H1 (cell line): ENCODE data around the gene MPRIP. TPM values are rescaled to one million over a fixed set of nuclear protein-coding genes. Genes with fewer than 3 reads are reported as not detected.

ENCODE experiments used
- CTCF ChIA-PET: fragments of 300-600 bp; sonication (Branson Sonifier 250); formaldehyde crosslinking; loops from one replicate; lab custom pipeline; 2021; ENCODE audit not compliant: partially characterized antibody; lab: Charles Lee
- POLR2A ChIA-PET: fragments of 300-600 bp; sonication (Branson Sonifier 250); formaldehyde crosslinking; loops from one replicate; lab custom pipeline; 2021; ENCODE audit warnings: inconsistent platforms; ENCODE audit not compliant: partially characterized antibody; lab: Charles Lee
- DNase-seq, 2 experiments: peaks; one replicate each; pipeline versions ENCODE4 v3.0.0 to v3.0.0-alpha.2; 2010 to 2022; ENCODE audit warnings: low spot score in 2 of 2, low read depth in 1 of 2, mixed read lengths in 1 of 2
- FAIRE-seq: peaks from 2 replicates; lab custom pipeline; 2011; peaks lifted over from hg19 to GRCh38; lab: Jason Lieb, UNC
- H2AFZ ChIP-seq: 2 replicates; pipeline ENCODE4 v1.8.1; 2012; ENCODE audit warnings: low read length, inconsistent platforms
- H2AK5ac ChIP-seq: 2 replicates; pipeline ENCODE4 v1.6.1; 2013; ENCODE audit warnings: low read depth, low read length
- H2BK120ac ChIP-seq: replicated peaks from 2 replicates; pipeline ENCODE3; 2013; ENCODE audit warnings: low read depth, low read length, inconsistent platforms
- H2BK12ac ChIP-seq: 2 replicates; pipeline ENCODE4 v1.6.1; 2013; ENCODE audit warnings: low read depth, low read length
- H2BK15ac ChIP-seq: 2 replicates; pipeline ENCODE4 v1.6.1; 2013; ENCODE audit warnings: low read length
- H2BK20ac ChIP-seq: 2 replicates; pipeline ENCODE4 v1.6.1; 2013; ENCODE audit warnings: low read length
- H2BK5ac ChIP-seq: 2 replicates; pipeline ENCODE4 v1.6.1; 2013; ENCODE audit warnings: low read depth, low read length
- H3K14ac ChIP-seq: 2 replicates; pipeline ENCODE4 v1.6.1; 2013; ENCODE audit warnings: inconsistent platforms; ENCODE audit not compliant: insufficient read length
- H3K18ac ChIP-seq: 2 replicates; pipeline ENCODE4 v1.6.1; 2013; ENCODE audit warnings: low read length; ENCODE audit errors: extremely low read depth
- H3K23ac ChIP-seq: 2 replicates; pipeline ENCODE4 v1.6.1; 2013; ENCODE audit warnings: inconsistent platforms; ENCODE audit not compliant: insufficient read length
- H3K23me2 ChIP-seq: 2 replicates; pipeline ENCODE4 v1.6.1; 2013; ENCODE audit warnings: low read depth, low read length
- H3K27ac ChIP-seq: 2 replicates; pipeline ENCODE4 v1.6.1; 2011; ENCODE audit warnings: low read depth, low read length, inconsistent platforms
- H3K27me3 ChIP-seq, 4 experiments: replicated peaks in 1 of 4; 1 replicate in 1 of 4; 2 replicates in 3 of 4; pipeline versions ENCODE4 v1.6.1 to v1.8.1; 2011 to 2013; ENCODE audit warnings: low read length in 3 of 4, mild to moderate bottlenecking in 3 of 4, inconsistent platforms in 2 of 4, mixed read lengths in 2 of 4, moderate library complexity in 1 of 4; ENCODE audit not compliant: control insufficient read depth in 3 of 4, insufficient read depth in 3 of 4; ENCODE audit errors: extremely low read depth in 1 of 4
- H3K36me3 ChIP-seq, 4 experiments: 2 replicates each; pipeline versions ENCODE4 v1.6.1 to v1.8.1; 2011 to 2013; ENCODE audit warnings: mild to moderate bottlenecking in 4 of 4, low read length in 3 of 4, moderate library complexity in 2 of 4, control low read depth in 1 of 4, inconsistent platforms in 1 of 4; ENCODE audit not compliant: insufficient read depth in 4 of 4, control insufficient read depth in 2 of 4
- H3K4ac ChIP-seq: replicated peaks from 2 replicates; pipeline ENCODE3; 2013; ENCODE audit warnings: low read length, low read depth, mixed read lengths, inconsistent platforms; ENCODE audit not compliant: insufficient read length
- H3K4me1 ChIP-seq, 4 experiments: replicated peaks in 1 of 4; 1 replicate in 1 of 4; 2 replicates in 3 of 4; pipeline versions ENCODE4 v1.6.1 to v1.8.1; 2011 to 2013; ENCODE audit warnings: low read length in 3 of 4, inconsistent platforms in 2 of 4, mixed read lengths in 1 of 4; ENCODE audit not compliant: insufficient read depth in 4 of 4, control insufficient read depth in 3 of 4
- H3K4me2 ChIP-seq, 2 experiments: 2 replicates each; pipeline versions ENCODE4 v1.6.1 to v1.8.1; 2011 to 2013; ENCODE audit warnings: low read depth in 2 of 2, low read length in 2 of 2, control low read depth in 1 of 2, inconsistent platforms in 1 of 2, mild to moderate bottlenecking in 1 of 2; ENCODE audit not compliant: insufficient read depth in 1 of 2
- H3K4me3 ChIP-seq, 4 experiments: fragments of 200-600, 300-600 bp in 1 of 4; sonication (generic), shearing (Covaris generic), sonication (Bioruptor Twin) in 1 of 4; 2 replicates each; pipeline versions ENCODE4 v1.5.1 to v1.8.1; 2011 to 2016; ENCODE audit warnings: low read length in 4 of 4, low read depth in 3 of 4, control low read depth in 2 of 4, inconsistent platforms in 2 of 4, mild to moderate bottlenecking in 2 of 4, mixed read lengths in 1 of 4, moderate library complexity in 1 of 4; ENCODE audit not compliant: insufficient read depth in 2 of 4; ENCODE audit errors: extremely low read depth in 1 of 4
- H3K56ac ChIP-seq: replicated peaks from 2 replicates; pipeline ENCODE3; 2013; ENCODE audit warnings: low read depth, mild to moderate bottlenecking, mixed read lengths, low read length, inconsistent platforms; ENCODE audit not compliant: insufficient read length
- H3K79me1 ChIP-seq: 2 replicates; pipeline ENCODE4 v1.6.1; 2013; ENCODE audit warnings: low read depth, low read length, control low read depth
- H3K79me2 ChIP-seq, 2 experiments: 2 replicates each; pipeline versions ENCODE4 v1.6.1 to v1.8.1; 2012 to 2013; ENCODE audit warnings: low read length in 2 of 2, mild to moderate bottlenecking in 2 of 2, inconsistent platforms in 1 of 2; ENCODE audit not compliant: insufficient read depth in 2 of 2, control insufficient read depth in 1 of 2
- H3K9ac ChIP-seq, 4 experiments: replicated peaks in 1 of 4; 1 replicate in 1 of 4; 2 replicates in 3 of 4; pipeline versions ENCODE4 v1.6.1 to v1.8.1; 2011 to 2013; ENCODE audit warnings: low read depth in 3 of 4, low read length in 3 of 4, control low read depth in 2 of 4, mild to moderate bottlenecking in 2 of 4, moderate library complexity in 2 of 4, inconsistent platforms in 1 of 4; ENCODE audit errors: extremely low read depth in 1 of 4
- H3K9me3 ChIP-seq, 2 experiments: 2 replicates each; pipeline versions ENCODE4 v1.6.1 to v1.8.1; 2012 to 2013; ENCODE audit warnings: mild to moderate bottlenecking in 2 of 2, moderate library complexity in 2 of 2, control low read depth in 1 of 2, inconsistent platforms in 1 of 2, low read depth in 1 of 2, low read length in 1 of 2, mixed read lengths in 1 of 2; ENCODE audit not compliant: insufficient read depth in 2 of 2
- H4K20me1 ChIP-seq, 2 experiments: replicated peaks in 1 of 2; 2 replicates each; pipeline versions ENCODE3 to v1.8.1; 2011 to 2013; ENCODE audit warnings: inconsistent platforms in 2 of 2, low read length in 2 of 2, mild to moderate bottlenecking in 1 of 2; ENCODE audit not compliant: insufficient read depth in 2 of 2, control insufficient read depth in 1 of 2
- H4K5ac ChIP-seq: 2 replicates; pipeline ENCODE4 v1.6.1; 2013; ENCODE audit warnings: low read length, low read depth, mixed read lengths, inconsistent platforms; ENCODE audit not compliant: insufficient read length
- H4K8ac ChIP-seq: 2 replicates; pipeline ENCODE4 v1.8.0; 2013; ENCODE audit warnings: mild to moderate bottlenecking, moderate library complexity, low read length, inconsistent platforms; ENCODE audit not compliant: insufficient read depth; ENCODE audit errors: extremely low read depth
- H4K91ac ChIP-seq: replicated peaks from 2 replicates; pipeline ENCODE3; 2013; ENCODE audit warnings: low read length, mixed read lengths, inconsistent platforms; ENCODE audit not compliant: insufficient read length
- ZNF274 ChIP-seq: IDR thresholded peaks from 2 replicates; pipeline ENCODE4 v1.7.0; 2012; ENCODE audit warnings: low read length, borderline replicate concordance; ENCODE audit errors: extremely low read depth
- WGBS, 2 experiments: shearing (Covaris generic) in 1 of 2; methylation state at CpG; one replicate each; pipeline versions ENCODE4 v1.1.6 to v1.1.7; 2013 to 2015; ENCODE audit warnings: low lambda C conversion rate in 2 of 2, mixed read lengths in 2 of 2, inconsistent platforms in 1 of 2, low coverage in 1 of 2, missing lambda C conversion rate in 1 of 2; ENCODE audit not compliant: insufficient replicate concordance in 2 of 2, insufficient coverage in 1 of 2, insufficient read length in 1 of 2; ENCODE audit errors: extremely low coverage in 1 of 2, missing lambda C conversion rate in 1 of 2; 5-methylcytosine and 5-hydroxymethylcytosine counted together
- polyA plus RNA-seq, 7 experiments: library from polyadenylated mRNA; depleted of rRNA in 3 of 7; stranded (reverse) in 5 of 7; unstranded in 2 of 7; fragments of >200 nt in 5 of 7; fragments of 200-250 nt in 2 of 7; gene quantifications; 1 replicate in 5 of 7; 2 replicates in 1 of 7; 4 replicates in 1 of 7; pipeline versions ENCODE4 v1.2.1 to v1.2.3, GENCODE V29; 2011 to 2013; ENCODE audit warnings: missing spikeins in 2 of 7, mixed read lengths in 2 of 7
- total RNA-seq: library from RNA; stranded (reverse); fragmentation: NEBNext Ultra II Directional; extraction: Animal tissue kit (Norgen Biotek cat#: 25700); gene quantifications from 2 replicates; pipeline ENCODE4 v1.2.1, GENCODE V29; 2021

Gene MPRIP
- total and polyA plus RNA-seq, 2 of the 8 experiments (the other 6 are each of a cell fraction or from before 2014, with no cell fraction given) = 48.6 to 146 TPM

DNA sequence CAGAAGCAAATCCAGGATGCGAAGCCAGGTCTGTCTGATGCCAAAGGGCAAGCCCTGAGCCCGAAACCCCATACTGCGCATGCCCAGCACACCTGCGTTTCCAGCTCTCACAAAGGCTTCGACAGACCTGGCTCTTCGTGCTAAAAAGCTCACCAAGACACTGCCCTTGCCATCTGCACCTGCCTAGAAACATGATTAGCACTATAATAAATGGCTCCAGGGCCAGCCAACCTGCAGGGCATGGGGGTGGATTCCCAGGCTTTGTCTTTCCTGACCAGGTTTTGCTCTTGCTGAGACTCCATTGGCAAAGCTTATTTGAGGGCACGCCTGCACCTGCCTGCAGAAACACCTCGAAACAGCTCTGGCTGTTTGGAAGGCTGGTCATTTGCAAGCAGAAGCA is 178.3 kb downstream of the MPRIP start:
- Histone ChIP-seq H3K27ac (peak overlapping the region; percentile 38; the same call in 1 of the 2 replicates), H3K27me3 (no peaks in the 10 kb centered on the region; a peak in 1 of 7 replicates), H3K23me2 (no peaks in the 10 kb centered on the region), H3K9ac (no peak overlapping the region), H3K79me1 (no peaks in the 10 kb centered on the region; the same call in 1 of the 2 replicates), H4K91ac (no peak overlapping the region), H2AFZ (no peak overlapping the region), H2BK5ac (no peak overlapping the region), H2BK120ac (no peak overlapping the region), H3K4me3 (no peak overlapping the region), H3K36me3 (peaks cover 17 to 89% (median 62%) of the 10 kb centered on the region in 4 experiments; a peak in 7 of 8 replicates), H4K20me1 (peaks cover 6 to 9% of the 10 kb centered on the region in 2 experiments), H2BK20ac (no peak overlapping the region), H3K23ac (no peak overlapping the region), H3K14ac (no peak overlapping the region), H3K79me2 (no peaks in the 10 kb centered on the region; a peak in 1 of 4 replicates), H3K4me1 (no peaks in the 10 kb centered on the region; a peak in 1 of 7 replicates), H3K4ac (no peak overlapping the region), H3K56ac (no peak overlapping the region), H3K4me2 (no peak overlapping the region), H2BK12ac (no peak overlapping the region), H2BK15ac (no peak overlapping the region), H4K5ac (no peak overlapping the region), H2AK5ac (no peak overlapping the region), H3K18ac (no peak overlapping the region), H3K9me3 (no peaks in the 10 kb centered on the region), H4K8ac (no peak overlapping the region)
- CTCF ChIA-PET = interaction anchor here (0.8 to 1.5 kb wide), 4 partner anchors 9 to 79 kb away, joined by 3 to 5 read pairs (median 4); no protein-coding TSS in a partner anchor
- DNase-seq (no peak), FAIRE-seq (no peak)
- TF ChIP-seq ZNF274 = no peak
- POLR2A ChIA-PET = interaction anchor here (1.2 to 3.1 kb wide), 2 partner anchors 11 to 60 kb away, joined by 3 to 12 read pairs; no protein-coding TSS in a partner anchor
- WGBS, 2 experiments = 82% methylated on average over 8 of the region's 8 CpGs; no CpG with 5 or more reads in 1 of the 2 experiments
